DMS153 treated with DMSO at 0.1 percent for 48 hours (cell line): ENCODE measurements around the gene COPA.

Source experiments
- DNase-seq: peaks from one replicate; lab custom pipeline; 2025; ENCODE audit not compliant: unreplicated experiment; lab: John Stamatoyannopoulos, UW

The COPA gene

DNA sequence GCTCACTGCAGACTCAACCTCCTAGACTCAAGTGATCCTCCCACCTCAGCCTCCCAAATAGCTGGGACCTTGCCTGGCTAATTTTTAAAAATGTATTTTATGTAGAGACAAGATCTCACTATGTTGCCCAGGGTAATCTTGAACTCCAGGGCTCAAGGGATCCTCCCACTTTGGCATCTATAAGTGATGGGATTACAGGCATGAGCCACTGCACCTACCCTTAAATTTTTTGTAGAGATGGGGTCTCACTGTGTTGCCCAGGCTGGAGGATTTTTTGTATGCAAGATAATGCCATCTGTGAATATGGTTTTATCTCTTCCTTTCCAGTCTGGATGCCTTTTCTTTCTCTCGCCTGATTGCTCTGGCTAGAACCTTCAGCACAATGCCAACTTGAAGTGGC lies 72.0 kb downstream of the COPA start:
- DNase-seq, result no peak

- no peak for DNase-seq
Observed at GRCh38 chr1:160267284-160267991, 75.6 kb downstream of the COPA start.

- no peak for DNase-seq
Observed at GRCh38 chr1:160264795-160265307, 78.2 kb downstream of the COPA start.

DNA sequence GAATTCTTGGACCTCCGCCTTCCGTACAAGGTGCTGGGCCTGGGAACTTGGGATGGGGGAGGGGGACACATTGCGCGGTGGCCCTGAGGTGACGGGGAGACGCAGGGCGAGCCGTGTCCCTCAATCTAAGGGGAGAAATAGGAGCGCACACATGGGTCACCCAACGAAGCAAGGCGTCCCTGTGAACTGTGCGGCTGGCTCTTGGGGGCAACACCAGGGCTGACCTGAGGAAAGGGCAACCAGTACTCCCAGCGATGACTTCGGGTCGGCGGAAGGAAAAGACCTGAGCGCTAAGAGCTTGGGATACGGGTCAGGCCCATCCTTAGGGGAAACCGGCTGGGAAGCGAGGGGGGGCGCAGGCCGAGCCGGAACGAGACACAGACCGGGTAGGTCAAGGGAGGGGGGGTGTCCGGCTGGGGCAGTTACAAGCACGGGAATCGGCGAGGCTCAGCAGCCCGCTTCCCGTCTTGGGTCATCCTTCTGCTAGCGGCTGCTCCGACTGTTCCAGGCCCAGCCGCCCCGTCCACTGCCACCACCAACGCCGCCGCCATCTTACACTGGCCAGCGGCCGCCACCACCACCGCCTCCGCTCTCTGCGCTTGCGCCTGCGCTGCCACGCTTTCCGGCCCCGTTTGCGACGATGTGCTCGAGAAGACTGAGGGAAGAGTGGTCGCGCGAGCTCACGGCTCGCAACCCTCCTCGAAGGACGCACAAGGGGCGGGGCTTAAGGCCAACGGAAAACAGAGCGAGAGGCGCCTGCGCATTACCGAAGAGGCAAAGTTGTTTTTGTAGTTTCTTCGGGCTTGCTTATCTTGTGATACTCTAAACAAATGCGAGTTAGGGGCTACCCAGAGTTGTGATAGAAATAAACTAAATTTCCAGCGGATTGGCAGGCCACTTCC lies 80.9 kb downstream of the COPA start, which contains the start of gene DCAF8:
Gene DCAF8 (minus strand): TSS at position 657 of the 902 bp plus-strand sequence. CDS start 18,541 bp downstream, outside the sequence.
- peak; percentile 99 for DNase-seq

GRCh38 chr1:160261556-160261892 lies 81.5 kb downstream of the COPA start:
- DNase-seq, result peak; percentile 60

DNA sequence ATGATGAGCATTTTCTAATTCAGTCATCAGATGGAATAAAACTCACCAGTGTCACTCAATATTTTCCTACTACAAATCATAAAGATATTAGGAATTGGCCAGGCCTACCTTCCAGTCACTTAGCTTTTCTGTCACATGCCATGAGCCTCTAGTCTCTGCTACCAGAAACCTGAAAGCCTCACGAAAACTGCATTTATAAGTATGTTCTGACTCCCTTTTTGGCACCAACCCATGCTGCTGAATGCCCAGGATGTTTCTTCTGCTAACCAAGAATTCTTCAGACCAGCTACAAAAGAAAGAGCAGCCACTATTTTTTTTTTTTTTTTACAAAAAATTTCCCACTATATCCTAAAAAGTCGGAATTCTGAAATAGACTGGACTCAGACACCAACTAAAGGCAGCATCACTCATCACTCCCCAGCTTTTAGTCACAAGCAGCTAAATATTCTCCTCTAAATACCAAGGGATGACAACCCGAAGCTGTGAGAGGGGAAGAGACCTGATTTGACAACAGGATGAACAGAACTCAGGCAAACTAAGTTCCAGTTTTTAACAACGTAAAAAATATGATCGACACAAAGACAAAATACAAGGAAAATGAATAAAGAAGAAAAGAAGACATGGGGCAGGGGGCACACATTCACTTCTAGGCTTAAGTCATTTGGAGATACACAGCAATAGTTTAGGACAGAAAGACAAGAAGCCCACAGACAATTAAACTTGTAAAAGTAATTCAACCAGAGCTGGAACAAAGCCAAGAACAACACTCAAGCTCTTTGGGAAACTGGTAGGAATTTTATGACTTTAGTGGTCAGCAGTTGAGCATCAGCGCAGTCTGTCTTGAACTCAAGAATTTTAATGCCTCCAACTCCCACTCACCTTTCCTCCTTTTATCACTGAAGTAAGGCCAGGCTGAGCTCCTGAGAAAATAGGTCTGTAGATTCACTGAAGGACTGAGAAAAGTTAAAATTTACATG lies 82.4 kb downstream of the COPA start:
- no peak for DNase-seq

GRCh38 chr1:160258177-160258798 lies 84.8 kb downstream of the COPA start:
- DNase-seq, result no peak

DNA sequence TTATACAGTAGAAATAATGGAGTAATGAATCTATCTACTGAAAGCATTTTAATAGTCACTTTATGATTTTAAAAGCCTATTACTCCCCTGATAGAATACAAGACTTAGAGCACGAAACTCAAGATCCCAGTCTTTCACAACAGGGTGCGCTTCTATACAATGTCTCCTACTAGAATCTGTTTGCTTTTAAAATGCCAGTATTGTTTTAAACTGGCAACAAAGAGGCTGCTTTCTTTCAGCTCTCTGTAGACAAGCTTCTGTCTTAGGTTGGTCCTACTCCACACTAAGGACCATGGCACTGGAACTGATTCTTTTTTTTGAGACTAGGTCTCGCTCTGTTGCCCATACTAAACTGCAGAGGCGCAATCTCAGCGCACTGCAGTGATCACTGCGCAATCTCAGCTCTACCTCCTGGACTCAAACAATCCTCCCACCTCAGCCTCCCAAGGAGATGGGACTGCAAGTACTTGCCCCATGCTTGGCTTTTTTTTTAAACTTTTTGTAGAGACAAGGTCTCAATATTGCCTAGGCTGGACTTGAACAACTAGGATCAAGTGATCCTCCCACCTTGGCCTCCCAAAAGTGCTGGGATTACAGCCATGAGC lies 85.5 kb downstream of the COPA start:
- DNase-seq, result no peak

DNA sequence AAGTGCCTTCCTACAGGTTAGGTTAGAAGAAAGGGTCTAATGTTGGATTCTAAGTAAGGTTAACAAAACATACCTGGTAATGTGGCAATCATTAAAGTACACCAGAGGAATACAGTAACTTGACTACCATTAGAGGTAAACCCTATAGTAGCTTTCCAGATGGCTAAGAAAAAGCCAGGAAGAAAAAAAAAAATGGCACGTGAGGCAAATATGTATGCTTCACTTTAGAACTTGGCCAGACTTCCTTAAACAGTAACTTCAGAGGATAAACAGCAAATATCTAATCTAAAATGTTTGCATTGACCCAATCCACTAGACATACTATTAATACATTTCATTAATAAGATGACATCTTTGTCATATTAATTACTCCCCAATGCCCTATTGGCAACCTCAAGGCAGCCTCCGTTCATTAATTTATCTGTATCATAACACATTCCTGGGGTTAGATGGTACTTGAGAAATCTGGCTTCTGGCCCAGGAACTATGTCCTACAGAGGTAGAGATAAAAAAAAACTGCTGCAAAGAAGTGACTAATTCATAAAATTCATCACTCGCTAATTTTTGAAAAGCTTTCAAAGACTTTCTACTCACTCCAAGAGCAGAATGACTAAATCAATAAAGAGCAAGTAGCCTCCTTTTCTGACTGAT lies 86.5 kb downstream of the COPA start:
- DNase-seq, result no peak

GRCh38 chr1:160255781-160256300 lies 87.2 kb downstream of the COPA start:
- DNase-seq, result no peak

GRCh38 chr1:160251687-160252526 lies 91.1 kb downstream of the COPA start:
- DNase-seq, result peak; percentile 53

- DNase-seq, result no peak
Observed at GRCh38 chr1:160251011-160251410, 92.0 kb downstream of the COPA start.

DNA sequence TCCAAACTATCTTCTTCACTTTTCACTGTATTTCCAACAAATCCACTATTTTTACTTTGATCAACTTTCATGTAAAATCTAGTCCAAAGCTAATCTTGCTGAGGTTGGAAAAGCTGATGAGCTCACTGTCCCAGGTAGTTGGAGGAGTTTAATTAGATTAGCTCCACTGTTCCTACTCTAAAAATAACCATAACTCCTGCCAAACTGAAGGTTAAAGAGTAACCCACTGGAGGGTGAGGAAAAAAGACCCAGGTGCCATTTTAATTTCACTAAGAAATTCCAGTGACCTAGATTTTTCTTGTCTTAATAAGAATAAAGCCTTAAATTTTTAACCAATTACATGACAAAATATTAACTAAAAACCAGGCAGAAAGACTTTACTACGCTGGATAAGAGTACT lies 96.0 kb downstream of the COPA start:
- no peak for DNase-seq

DNA sequence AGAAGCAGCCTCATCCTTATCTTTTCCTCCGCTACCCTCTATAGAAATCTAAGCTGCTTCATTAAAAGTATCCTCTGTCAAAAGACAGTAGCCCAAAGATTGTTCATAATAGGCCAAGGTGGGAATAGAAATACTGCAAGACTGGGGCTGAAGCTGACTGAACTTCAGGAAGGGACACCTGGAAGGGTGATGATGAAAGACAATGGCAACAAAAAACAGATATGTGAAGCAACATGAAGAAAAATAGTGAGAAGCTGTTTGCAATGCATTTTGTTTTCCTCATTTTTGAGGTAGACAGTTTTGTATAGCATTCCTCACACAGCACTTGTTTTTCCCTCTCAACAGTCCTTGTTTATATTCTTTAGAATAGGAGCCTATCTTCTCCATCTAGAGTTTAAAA lies 97.6 kb downstream of the COPA start:
- no peak for DNase-seq

DNA sequence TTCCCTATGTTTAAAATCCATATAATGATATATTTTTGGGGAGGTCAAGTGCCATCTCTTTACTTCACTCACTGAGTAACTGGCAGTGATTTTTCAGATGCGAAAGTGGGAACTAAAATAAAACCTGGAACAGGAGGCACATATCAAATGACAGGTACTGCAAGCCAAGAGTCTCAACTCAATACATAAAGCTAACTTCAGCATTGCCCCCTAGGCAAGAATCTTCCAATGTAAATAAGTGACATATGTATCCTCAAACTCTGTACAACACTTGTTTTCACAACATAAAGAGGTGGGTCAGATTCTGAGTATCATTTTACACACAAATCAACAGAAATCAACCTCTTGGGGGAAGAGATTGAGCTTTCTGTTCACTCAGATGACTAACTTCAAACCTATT lies 98.8 kb downstream of the COPA start:
- no peak for DNase-seq

DNA sequence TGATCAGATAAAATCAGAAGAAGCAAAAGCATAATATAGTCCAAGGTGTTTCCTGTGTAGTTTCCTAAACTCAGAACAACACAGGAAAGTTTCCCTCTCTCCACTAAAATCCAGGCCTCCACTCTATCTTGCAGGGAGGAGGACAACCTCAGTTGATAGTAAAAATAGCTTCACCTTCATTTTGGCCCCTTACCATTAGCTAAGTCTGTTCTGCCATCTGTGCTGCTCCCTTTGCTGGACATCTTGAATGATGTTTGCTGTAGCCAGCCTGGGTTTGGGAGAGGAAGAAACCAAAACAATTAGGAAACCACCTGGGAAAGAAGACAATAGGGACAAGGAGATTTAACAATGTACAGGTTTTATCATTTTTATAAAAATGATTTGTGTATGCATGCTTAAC lies 99.3 kb downstream of the COPA start:
- DNase-seq, result no peak

DNA sequence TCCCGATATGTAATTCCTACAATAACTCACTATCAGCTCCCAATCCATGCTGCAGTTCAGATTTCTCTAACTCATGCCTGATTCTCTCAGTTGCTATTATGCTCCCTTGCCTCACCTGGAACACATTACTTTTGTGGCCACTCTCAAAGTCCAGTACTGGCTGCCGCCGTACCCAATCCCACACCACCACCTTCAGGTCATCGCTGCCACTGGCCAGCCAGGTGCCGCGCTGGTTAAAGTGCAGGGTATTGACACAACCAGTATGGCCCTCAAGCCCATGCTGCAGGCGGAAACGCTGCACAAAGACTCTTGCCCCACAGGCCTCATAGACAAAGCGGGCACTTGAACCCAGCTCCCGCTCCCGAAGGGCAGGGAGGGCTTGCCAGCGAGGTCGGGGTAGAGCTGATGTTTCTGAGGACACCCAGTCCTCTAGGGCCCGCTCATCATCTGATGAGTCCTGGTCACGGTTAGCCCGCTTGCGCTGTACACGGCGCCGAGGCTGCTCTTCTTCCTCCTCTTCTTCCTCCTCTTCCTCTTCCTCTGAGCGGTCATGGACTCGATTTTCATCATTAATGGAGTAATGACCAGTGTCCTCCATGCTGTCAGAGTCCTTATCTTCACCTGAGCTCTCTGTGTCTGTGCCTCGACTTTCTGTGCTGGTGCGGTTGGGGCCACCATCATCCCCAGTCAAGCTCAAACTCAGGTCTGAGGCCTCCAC lies 103.3 kb downstream of the COPA start:
- DNase-seq, result no peak
